Measurements from ENCODE around the gene NDUFA5.
A peak's percentile ranks its signal among the peaks of the same experiment; 100 is the strongest.
"Not testable (repeated sequence)": the region's sequence is repeated elsewhere in the genome, so short reads cannot be mapped to it uniquely, and the experiment has no call there.

The NDUFA5 gene

DNA sequence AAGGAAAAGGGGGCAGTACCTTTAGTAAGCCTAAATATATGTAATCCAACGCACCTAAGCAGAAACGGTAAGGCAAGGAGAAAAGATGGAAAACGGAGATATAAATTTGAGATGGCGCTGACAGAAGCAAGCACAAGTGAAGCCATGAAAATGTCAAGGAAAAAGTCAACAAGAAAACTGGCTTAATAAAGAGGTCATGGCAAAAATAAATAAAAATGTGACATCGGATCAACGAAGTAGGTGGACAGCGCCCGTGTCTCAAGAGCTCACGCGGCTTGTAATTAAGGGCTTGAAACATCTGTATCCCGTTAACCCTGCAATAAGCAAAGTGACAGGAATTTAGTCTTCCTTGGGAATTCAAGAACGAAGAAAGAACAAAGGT is 611 bp downstream of the NDUFA5 start:
- peaks cover 0 to 8% (median 0%) of the 10 kb centered on the region in 3 donors for H3K36me3 ChIP-seq
- peak overlapping the region; percentile 94 to 96 for H3K4me3 ChIP-seq
- intact Hi-C loops (cut with DNase I; ENCODE audit: low total_unique reads): loop anchor here (1.0 kb wide), 1 partner anchor 19 kb away; no protein-coding TSS in a partner anchor
- H3K4me1 ChIP-seq: peaks cover 0 to 33% (median 18%) of the 10 kb centered on the region in 4 donors
- no peak for DNase-seq
- no peaks in the 10 kb centered on the region for H3K9me3 ChIP-seq
- TF ChIP-seq, protein P1, sequence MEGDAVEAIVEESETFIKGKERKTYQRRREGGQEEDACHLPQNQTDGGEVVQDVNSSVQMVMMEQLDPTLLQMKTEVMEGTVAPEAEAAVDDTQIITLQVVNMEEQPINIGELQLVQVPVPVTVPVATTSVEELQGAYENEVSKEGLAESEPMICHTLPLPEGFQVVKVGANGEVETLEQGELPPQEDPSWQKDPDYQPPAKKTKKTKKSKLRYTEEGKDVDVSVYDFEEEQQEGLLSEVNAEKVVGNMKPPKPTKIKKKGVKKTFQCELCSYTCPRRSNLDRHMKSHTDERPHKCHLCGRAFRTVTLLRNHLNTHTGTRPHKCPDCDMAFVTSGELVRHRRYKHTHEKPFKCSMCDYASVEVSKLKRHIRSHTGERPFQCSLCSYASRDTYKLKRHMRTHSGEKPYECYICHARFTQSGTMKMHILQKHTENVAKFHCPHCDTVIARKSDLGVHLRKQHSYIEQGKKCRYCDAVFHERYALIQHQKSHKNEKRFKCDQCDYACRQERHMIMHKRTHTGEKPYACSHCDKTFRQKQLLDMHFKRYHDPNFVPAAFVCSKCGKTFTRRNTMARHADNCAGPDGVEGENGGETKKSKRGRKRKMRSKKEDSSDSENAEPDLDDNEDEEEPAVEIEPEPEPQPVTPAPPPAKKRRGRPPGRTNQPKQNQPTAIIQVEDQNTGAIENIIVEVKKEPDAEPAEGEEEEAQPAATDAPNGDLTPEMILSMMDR (IDR thresholded peaks at IDR 0.05): no peak
- no peaks in the 10 kb centered on the region for H3K27me3 ChIP-seq
- H3K27ac ChIP-seq: peak overlapping the region; percentile 88 to 94

DNA sequence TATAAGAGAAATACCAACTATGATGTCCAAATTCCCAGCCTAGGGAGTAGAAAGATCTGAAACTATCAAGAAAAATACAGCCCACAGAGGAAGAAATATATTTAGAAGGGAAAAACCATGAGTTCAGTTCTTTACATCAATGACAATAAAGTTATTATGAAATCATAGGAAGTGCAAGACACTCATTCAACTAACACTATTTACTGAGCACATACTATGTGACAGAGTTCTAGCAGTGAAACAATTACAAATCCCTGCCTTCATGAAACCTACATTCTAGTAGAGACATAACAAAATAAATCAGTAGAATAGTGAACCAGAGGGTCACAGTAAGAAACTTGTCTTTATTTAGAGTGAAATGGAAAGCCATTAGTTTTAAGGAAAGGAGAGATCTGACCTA is 2.1 kb downstream of the NDUFA5 start:
- TF ChIP-seq, protein P1 (IDR thresholded peaks at IDR 0.05): no peak
- DNase-seq: no peak
- H3K27me3 ChIP-seq: no peaks in the 10 kb centered on the region
- intact Hi-C loops (cut with DNase I; ENCODE audit: low total_unique reads): no loop called here
- H3K4me3 ChIP-seq: no peak overlapping the region
- H3K27ac ChIP-seq: no peak overlapping the region
- H3K36me3 ChIP-seq: peaks cover 0 to 8% (median 0%) of the 10 kb centered on the region in 3 donors
- H3K4me1 ChIP-seq: peaks cover 0 to 33% (median 18%) of the 10 kb centered on the region in 4 donors
- no peaks in the 10 kb centered on the region for H3K9me3 ChIP-seq

DNA sequence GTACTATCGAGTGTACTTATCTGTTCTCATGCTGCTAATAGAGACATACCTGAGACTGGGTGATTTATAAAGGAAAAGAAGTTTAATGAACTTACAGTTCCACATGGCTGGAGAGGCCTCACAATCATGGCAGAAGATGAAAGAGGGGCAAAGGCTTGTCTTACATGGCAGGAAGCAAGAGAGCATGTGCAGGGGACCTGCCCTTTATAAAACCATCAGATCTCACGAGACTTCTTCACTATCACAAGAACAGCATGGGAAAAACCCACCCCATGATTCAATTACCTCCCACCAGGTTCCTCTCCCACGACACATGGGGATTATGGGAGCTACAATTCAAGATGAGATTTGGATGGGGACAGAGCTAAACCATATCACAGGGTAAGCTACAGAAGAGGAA is 4.5 kb downstream of the NDUFA5 start:
- Histone ChIP-seq H3K27me3 (no peaks in the 10 kb centered on the region), H3K36me3 (peaks cover 8 to 21% (median 11%) of the 10 kb centered on the region in 3 donors), H3K27ac (no peak overlapping the region), H3K4me1 (peaks cover 0 to 41% (median 18%) of the 10 kb centered on the region in 4 donors), H3K4me3 (no peak overlapping the region), H3K9me3 (no peaks in the 10 kb centered on the region)
- DNase-seq: no peak
- TF ChIP-seq, protein P1 (IDR thresholded peaks at IDR 0.05): no peak
- intact Hi-C loops (cut with DNase I; ENCODE audit: low total_unique reads): no loop called here

GRCh38 chr7:123552641-123553040 is 5.0 kb downstream of the NDUFA5 start:
- peaks cover 8 to 21% (median 11%) of the 10 kb centered on the region in 3 donors for H3K36me3 ChIP-seq
- H3K27me3 ChIP-seq: no peaks in the 10 kb centered on the region
- no peak for DNase-seq
- H3K4me3 ChIP-seq: no peak overlapping the region
- no peaks in the 10 kb centered on the region for H3K9me3 ChIP-seq
- H3K4me1 ChIP-seq: peaks cover 0 to 41% (median 18%) of the 10 kb centered on the region in 4 donors
- H3K27ac ChIP-seq: no peak overlapping the region
- TF ChIP-seq, protein P1 (IDR thresholded peaks at IDR 0.05): no peak
- intact Hi-C loops (cut with DNase I; ENCODE audit: low total_unique reads): no loop called here

DNA sequence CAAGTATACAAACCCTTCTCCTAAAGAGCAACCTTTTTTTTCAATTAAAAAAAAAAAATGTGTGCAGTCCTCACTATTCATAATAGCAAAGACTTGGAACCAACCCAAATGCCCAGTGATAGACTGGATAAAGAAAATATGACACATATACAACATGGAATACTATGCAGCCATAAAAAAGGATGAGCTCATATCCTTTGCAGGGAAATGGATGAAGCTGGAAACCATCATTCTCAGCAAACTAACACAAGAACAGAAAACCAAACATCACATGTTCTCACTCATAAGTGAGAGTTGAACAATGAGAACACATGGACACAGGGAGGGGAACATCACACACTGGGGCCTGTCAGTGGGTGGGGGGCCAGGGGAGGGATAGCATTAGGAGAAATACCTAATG is 5.5 kb downstream of the NDUFA5 start:
- H3K27me3 ChIP-seq; DNase-seq; H3K27ac ChIP-seq; intact Hi-C loops (cut with DNase I; ENCODE audit: low total_unique reads); H3K9me3 ChIP-seq; H3K4me3 ChIP-seq: not testable (repeated sequence)
- peaks cover 8 to 21% (median 11%) of the 10 kb centered on the region in 3 donors for H3K36me3 ChIP-seq
- peaks cover 0 to 41% (median 18%) of the 10 kb centered on the region in 4 donors for H3K4me1 ChIP-seq

GRCh38 chr7:123548406-123548805 is 9.2 kb downstream of the NDUFA5 start:
- no peak for DNase-seq
- Histone ChIP-seq H3K9me3 (no peaks in the 10 kb centered on the region), H3K4me3 (no peak overlapping the region), H3K36me3 (peaks cover 11 to 21% (median 17%) of the 10 kb centered on the region in 3 donors), H3K27ac (no peak overlapping the region), H3K4me1 (peaks cover 0 to 11% (median 0%) of the 10 kb centered on the region in 4 donors), H3K27me3 (no peaks in the 10 kb centered on the region)
- intact Hi-C loops (cut with DNase I; ENCODE audit: low total_unique reads): no loop called here
- TF ChIP-seq, protein P1 (IDR thresholded peaks at IDR 0.05): no peak

All from tibial artery (tissue), 4 donors.